HS-27A (cell line): ENCODE data around the gene NAV2.

Experiments used
- DNase-seq: peaks from one replicate; pipeline ENCODE4 v3.0.0-alpha.2; 2012; ENCODE audit warnings: low read depth, missing footprints

Gene NAV2

DNA sequence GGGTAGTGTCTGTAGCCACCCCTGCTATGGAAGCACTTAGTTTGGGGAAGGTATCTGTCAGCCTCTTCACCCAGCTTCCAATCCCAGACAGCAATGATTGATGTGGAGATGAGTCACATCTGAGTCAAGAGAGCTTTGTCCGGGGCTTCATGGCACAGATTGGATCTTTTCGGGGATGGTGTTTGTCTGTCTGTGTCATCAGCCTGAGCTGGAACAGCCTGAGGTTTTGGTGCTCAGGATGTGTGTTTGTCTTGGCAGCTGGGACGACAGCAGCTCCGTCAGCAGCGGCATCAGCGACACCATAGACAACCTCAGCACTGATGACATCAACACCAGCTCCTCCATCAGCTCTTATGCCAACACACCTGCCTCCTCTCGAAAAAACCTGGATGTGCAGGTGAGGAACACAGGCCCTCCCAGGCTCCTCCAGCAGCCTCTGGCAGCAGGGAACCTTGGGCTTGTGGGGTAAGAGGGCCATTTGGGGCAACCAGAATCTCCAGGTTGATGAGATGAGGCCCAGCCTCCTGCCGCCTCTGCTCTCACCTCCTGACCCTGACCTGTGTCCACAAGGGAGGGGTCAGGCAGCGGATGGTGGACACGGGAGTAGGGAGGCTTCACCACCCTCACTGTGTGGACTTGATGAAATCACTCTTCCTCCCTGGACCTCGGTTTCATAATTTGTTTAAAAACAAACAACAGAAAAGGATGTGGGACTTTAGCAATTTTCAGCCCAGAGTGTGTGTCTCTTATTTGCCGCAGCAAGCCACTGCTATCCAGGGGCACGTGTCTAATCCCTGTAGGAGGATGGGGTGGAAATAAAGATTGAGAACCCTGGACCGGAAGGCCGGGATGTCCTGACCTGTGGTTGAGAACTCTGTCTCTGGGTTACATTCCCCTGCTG, 323.3 kb downstream of the NAV2 start:
- DNase-seq = peak; percentile 61

DNA sequence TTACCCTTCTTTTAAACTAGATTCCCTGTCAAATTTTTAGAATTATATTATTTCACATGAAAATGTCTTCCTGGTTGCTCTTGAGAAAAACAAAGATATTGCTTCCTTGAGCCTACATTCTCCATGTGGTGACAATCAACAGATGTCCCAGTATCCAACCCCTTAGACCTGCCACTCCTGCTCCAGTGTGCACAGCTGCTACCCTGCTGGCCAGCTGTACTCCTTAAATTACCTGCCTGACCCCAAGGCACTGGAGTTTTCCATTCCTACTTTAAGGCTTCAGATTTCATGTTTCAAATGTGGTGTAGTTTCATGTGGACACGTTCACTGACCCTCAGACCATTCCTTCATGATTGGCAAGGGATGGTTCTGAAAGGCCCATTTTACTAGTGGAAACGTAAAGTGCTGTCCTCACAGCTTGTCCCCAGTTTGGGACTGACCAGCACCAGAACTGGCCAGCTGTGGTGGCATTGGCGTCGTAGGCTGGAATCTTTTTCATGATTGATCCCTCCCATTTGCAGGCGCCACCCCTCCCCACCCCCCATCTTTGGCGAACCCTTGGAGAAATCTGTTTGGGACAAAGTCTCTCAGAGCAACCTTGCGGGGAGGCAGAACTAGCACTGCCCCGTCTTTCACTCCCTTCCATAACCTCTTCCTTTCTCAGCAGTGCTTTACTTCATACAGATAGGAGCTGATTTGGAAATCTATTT, 324.1 kb downstream of the NAV2 start:
- DNase-seq = no peak

DNA sequence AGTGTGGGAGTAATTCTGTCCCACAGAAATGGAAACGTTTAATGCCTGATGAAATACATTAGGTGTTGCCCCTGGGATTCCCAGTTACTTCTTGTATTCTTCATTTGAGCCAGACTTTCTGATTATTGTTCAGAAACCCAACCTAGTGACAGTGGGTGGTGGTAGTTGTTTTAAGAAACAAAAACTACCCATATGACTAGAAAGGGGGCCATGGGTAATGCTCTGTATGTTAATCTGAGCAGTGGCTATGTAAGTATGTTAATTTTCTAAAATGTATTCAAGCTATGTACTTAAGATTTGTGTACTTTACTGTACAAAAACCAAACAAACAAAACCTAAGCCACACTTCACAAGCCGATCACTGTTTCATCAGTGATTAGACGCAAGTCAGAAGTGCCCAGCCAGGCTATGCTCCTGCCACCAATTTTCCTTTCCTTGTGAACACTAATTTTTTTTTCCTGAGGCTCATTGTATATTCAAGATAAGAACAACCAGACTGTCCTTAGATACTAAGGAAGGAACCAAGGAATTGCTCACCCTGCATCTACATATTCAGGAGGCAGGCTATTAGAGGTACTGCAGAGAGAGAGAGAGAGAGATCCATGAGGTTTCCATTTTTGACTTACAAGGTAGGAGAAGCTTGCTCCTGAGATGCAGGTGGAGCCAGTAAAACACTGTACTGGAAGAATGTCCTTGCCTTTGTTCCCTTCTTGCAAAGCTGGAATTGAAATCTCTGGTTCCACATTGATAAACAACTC, 324.9 kb downstream of the NAV2 start:
- no peak for DNase-seq

DNA sequence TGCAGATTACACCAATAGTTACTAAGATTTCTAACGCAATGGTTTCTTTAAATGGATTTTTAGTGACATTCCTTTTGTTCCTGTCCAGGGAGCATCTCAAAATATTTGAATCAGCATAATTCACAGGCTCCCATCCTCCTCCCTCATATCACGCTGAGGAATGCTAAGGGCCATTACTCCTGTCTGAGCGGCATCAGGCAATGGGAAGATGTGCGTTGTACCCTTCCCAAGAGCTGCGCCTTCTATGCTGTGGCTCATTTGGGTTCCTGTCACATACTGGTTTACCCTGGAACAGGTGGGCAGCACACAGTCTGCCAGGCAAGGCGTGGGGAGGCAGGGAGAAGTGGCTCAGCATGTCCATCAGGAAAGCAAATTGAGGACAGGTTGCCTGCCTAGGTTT, 325.8 kb downstream of the NAV2 start:
- DNase-seq = no peak

DNA sequence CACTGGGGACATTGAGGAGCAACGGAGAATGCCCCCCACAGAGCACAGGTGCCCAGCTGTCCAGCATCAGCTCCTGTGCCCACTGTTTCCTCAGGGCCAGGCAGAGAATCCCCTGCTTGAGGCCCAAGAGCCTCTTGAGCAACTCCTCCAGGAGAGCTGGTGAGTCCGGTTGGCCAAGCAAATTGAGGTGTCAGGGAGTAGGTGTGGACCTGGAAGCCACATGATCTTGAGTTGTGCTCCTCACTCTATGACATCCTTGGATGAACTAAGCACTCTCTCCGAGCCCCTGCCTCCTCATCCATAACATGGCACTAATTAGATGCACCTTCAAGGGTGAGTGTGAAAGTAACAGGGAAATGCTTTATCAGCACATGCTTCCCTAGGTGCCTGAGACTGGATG, 326.3 kb downstream of the NAV2 start:
- DNase-seq = no peak

DNA sequence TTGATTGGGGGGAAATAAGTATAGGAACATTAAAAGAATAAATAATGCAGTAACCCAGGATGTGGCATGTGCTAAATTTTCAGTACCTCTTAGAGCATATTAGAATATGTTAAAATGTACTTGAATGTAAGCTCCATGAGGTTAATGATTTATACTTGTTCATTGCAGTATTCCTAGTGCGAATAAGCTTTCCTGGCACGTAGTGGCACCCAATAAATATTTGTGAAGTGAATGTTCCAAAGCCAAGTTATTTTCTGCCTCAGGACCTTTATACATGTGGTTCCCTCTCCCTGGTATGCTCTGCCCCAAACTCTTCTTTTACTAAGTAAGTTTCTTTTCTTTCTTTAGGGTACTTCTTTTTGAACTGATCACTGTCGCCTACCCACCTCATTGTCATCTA, 328.9 kb downstream of the NAV2 start:
- no peak for DNase-seq

DNA sequence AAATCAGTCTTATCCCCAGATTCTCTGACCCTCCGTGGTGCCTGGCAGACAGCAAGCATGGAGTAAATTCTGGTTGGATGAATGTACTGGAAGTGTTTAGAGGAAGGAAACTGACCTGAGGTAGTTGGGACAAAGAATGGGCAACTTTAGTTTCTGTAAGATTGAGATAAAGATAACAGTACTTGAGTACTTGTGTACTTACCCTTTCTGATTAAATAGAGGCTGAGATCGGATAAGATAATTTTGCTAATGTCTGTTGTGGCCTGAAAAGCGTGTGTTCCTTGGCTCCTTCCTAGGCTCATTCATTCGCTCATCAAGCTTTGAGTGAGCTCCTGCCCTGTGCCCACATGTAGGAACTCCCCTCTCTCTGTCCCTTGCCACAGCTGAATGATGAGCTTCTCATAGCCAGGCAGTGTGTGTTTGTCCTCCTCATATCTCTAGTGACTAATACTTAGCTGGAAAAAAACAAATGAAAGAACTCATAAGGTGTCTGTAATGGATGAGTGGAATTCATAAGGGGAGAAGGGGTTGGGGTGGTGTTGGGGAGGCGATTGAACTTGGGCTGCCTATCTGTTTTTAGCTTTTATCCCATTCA, 329.5 kb downstream of the NAV2 start:
- DNase-seq = no peak

DNA sequence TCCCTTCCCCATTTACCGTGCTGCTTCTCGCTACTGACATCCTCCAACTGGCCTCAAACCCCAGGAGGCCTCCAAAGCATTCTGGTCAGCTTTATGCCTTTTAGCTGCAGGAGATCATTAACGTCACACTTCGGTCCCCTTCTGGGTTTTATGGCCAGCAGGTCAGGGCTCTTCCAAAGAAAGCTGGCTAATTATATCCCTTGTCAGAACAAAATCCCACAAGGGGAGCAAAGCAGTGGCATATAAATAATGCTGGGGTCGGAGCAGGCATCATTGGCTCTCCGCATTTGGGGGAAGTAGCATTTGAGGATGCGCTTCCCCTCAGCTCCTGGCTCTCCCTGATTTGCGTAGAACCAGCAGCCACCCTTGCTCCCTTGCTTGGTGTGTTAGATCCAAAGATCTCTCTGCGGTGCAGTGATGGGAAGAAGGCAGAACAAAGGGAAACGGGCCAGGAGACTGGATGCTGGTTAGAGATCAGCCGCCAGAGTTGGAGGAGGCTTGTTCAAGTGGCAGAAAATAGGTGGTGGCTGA, 330.2 kb downstream of the NAV2 start:
- DNase-seq = no peak

DNA sequence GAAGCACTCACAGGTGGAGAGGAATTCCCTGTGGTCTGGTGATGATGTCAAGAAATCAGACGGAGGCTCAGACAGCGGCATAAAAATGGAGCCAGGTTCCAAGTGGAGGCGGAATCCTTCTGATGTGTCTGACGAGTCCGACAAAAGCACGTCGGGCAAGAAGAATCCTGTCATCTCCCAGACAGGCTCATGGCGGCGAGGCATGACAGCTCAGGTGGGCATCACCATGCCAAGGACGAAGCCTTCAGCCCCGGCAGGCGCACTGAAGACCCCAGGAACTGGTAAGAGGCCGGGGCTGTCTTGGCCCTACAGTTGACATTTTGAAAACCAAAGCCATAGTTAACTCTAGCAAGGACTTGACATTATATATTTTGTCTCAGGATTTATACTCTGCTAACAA, 331.4 kb downstream of the NAV2 start:
- DNase-seq = no peak

DNA sequence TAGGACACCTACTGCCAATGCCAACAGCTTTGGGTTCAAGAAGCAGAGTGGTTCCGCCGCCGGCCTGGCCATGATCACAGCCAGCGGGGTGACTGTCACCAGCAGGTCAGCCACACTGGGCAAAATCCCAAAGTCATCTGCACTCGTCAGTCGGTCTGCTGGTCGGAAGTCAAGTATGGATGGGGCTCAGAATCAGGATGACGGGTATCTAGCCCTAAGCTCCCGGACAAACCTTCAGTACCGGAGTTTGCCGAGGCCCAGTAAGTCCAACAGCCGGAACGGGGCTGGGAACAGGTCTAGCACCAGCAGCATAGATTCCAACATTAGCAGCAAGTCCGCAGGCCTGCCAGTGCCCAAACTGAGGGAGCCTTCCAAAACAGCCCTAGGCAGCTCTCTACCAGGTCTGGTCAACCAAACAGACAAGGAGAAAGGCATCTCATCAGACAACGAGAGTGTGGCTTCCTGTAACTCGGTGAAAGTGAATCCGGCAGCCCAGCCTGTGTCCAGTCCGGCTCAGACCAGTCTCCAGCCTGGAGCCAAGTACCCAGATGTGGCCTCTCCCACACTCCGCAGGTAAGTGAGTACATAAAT, 332.6 kb downstream of the NAV2 start:
- DNase-seq = no peak

DNA sequence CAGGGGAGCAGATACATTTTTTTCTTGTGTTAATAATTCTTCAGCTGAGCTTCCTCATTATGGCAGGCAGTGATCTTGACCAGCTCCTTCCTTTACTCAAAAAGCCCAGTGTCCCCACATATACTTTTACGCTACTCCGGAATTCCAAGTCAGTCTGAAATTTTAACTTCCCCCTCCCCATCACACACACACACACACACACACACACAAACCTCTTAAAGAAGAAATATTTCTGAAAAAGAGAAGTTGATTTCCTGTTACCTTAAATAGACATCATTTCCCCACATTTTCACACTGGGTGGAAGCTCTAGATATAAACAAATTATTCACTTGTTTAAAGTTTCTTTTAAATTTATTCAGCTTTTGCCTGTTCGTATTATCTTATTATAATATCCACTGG, 333.8 kb downstream of the NAV2 start:
- no peak for DNase-seq

DNA sequence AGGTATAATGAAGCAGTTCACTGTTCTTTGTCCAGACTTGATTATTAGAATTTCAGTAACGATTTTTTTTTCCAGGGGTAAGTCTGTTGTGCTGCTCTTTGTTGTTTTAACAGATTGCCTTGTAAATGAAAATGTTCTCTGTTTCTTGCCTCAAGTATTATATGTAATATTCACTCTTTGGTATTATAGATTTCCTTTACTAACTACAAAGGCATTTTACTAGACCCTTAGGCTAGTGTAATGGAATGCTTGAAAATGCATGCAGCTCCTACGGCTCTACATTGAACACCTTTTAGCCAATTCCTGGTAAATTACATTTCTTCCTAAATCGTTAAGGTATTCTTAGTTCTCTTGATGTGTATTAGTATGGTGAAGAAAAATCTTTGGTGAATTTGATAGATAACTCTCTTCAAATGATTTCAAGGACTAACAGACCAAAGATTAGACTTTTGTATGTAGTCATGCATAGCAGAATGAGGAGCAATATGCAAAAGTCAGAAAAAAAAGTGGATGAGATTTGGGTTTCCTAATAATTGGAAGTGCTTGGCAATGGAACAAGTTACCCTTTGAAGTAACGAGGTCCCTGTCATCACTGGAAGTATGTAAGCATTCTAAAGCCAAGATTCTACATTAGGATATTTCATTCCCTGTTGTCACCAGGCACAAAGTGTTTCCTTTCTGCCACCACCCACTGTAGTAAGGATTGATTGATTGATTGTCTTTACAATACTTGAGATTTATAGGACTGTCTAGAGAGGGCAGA, 334.6 kb downstream of the NAV2 start:
- no peak for DNase-seq

DNA sequence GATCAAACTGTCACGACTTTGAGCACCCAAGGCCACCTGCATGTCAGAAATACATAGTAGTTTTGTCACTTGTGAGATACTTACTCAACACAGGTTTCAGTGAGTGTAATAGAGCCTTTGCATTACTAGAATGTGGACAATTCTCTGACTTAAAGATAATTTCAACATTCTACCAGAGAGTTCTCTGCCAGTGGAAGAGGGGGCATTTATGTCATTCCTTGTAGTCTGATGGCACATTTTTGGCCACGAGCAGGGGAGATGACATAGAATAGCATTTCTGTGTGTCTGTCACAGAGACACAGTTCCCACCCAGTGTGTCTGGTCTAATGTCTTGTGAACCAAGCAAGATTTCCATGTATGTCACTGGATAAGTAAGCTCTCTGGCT, 335.1 kb downstream of the NAV2 start:
- no peak for DNase-seq

DNA sequence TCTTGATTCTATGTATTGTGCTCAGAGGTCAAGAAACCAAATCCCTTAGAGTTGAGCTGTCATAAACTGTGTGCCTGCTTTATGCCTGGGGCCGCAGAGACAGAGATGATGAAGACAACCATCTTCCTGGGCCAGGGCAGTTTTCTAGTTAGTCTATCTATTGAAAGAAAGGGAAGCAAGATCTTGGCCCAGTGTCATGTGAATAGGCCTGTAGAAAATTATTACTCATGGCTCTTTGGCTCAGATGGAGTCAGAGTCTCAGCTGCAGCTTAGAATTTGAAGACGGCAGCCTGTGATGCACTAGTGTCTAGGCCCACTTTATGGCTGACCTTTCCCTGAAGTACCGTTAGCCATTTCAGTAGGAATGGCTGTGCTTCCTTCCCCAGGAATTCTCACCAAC, 335.6 kb downstream of the NAV2 start:
- no peak for DNase-seq

DNA sequence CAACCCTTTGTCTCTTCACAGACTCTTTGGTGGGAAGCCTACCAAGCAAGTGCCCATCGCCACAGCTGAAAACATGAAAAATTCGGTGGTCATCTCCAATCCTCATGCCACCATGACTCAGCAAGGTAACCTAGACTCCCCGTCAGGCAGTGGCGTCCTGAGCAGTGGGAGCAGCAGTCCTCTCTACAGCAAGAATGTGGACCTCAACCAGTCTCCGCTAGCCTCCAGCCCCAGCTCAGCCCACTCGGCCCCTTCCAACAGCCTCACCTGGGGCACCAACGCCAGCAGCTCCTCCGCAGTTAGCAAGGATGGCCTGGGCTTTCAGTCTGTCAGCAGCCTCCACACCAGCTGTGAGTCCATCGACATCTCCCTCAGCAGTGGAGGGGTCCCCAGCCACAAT, 336.1 kb downstream of the NAV2 start:
- DNase-seq = no peak

DNA sequence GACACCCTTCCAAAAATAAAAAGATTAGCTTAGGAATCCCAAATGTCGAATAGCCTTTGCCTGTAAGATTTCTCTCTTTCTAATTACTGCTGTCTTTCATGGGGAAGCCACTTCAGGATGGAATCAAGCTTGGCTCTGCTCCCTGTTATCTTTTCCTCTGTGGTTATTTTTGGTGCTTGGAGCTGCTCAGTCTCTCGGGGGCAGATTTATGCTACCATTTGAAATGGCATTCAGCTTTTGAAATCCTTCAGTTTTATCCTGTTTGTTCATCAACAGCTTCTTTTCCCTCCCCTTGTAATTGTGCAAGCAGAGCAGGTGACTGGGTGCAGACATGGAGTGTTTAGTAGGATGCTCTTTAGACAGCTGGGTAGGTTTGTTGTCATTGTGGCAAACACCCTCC, 336.6 kb downstream of the NAV2 start:
- DNase-seq = no peak

DNA sequence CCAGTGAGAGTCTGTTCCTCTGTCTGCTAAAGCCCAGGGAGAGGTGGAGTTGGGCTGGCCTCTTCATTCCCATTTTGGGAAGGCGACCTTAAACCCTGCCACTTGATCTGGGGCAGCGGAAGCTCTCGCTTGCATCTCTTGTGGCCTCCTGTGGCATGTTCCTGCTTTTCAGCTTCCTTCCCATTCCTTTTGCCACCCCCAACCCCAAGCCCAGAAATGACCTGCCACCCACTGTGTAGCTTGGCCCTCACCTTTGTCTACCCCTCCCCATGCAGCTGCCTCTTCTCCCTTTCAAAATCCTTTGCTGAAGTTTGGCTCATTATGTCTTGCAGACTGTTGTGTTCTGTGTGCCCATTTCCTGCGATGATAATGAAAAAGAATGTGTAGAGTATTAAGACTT, 337.4 kb downstream of the NAV2 start:
- DNase-seq = no peak

DNA sequence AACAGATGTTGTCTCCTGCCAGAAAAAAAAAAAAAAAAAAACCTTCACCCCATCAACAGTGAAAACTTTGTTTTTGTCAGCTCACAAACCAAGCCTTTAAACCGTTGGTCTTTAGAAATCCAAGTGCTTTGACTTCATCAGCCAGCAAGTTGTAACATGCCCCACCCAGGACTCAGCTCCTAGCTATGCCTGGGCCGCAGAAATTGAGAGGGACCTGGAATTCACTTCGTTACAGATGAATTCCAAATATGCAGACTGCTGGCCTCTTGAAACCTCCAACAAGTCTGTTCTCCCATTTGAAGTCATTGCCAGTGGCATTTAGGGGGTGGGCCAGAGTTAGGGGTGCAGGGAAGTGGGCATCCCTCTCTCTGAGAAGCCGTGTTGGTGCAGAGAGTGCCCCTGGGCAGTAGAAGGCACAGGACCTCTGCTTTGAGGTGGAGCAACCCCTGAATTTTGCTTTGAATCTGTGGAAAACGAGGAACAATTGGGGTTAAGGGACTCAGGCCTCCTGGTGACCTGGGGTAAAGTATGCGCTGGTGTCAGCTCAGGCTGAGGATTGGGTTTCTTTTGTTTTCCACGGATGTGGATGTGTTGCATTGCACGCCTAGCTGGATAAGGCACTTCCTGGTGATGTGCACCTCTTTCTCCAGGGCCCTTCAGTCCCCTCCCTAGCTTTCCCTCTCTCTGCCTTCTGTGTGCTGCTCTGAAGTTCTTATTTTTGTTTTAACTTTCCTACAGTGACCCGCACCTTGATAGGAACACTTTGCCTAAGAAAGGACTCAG, 338.1 kb downstream of the NAV2 start:
- DNase-seq = no peak

DNA sequence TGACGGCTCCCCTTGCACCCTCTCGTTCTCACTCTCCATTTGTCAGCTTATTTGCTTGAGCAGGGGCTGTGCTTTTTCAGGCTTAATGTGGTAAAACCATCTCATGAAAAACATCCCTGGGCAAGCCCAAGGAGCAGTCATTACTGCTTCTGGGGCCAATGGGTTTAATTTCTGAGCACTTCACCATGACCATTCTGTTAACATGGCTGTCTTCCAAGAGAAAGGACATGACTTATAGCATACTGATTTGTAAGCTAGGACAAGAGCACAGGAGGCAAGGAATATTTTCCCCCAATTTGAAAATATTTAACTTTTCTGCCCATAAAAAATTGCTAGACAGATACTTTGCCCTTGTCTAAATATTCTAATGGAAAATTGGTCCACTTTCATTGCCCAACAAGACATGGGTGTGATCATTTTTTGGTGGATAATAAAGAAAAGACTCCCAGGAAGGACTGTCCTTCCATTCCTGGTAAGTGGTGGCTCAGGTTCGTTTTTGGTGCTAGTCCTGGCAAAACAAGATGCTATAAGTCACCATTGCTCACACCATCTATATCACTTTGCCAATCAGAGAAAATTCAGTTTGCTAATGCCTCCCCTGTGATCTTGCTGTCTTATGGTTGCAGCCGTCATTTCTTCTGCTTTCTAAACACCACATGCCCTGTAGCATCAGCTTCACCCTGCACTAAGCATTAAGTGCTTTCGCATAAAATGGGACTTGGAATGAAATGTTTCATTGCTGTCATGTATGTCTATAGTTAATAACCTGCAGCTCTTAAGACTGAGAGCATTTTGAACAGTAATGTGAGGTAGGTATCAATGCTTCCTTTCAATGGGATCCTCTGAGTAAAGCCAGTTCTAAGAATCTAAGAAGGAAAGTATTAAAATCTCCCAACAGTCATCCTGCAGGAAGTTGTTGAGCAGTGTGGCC, 339.1 kb downstream of the NAV2 start:
- no peak for DNase-seq
